BE2C (cell line): ENCODE results near the gene RBM6.
"Not testable (repeated sequence)": the region's sequence is repeated elsewhere in the genome, so short reads cannot be mapped to it uniquely, and the experiment has no call there.

ENCODE experiments used
- DNase-seq: peaks from one replicate; pipeline ENCODE4 v3.0.0-alpha.2; 2020
- H3K27me3 ChIP-seq: fragments of 250-450 bp; sonication (Bioruptor Pico); 2 replicates; pipeline ENCODE4 v1.5.1; 2020; ENCODE audit warnings: mild to moderate bottlenecking
- H3K36me3 ChIP-seq: fragments of 250-450 bp; sonication (Bioruptor Pico); 2 replicates; pipeline ENCODE4 v1.5.1; 2020; ENCODE audit warnings: mild to moderate bottlenecking
- H3K4me1 ChIP-seq: fragments of 250-450 bp; sonication (Bioruptor Pico); 2 replicates; pipeline ENCODE4 v1.5.1; 2020
- H3K4me3 ChIP-seq: 2 replicates; pipeline ENCODE4 v1.5.1; 2011; ENCODE audit warnings: low read depth, low read length
- H3K9me3 ChIP-seq: fragments of 250-450 bp; sonication (Bioruptor Pico); 2 replicates; pipeline ENCODE4 v1.5.1; 2020
- CTCF ChIP-seq: IDR thresholded peaks from 2 replicates; pipeline ENCODE4 v1.5.1; 2012; ENCODE audit warnings: mild to moderate bottlenecking, low read depth, low read length

The RBM6 gene

GRCh38 chr3:50047426-50047825 lies 107.5 kb downstream of the RBM6 start:
- TF ChIP-seq CTCF, result no peak
- Histone ChIP-seq H3K4me3 (no peak overlapping the region), H3K27me3 (no peaks in the 10 kb centered on the region), H3K9me3 (no peaks in the 10 kb centered on the region), H3K4me1 (no peaks in the 10 kb centered on the region), H3K36me3 (peaks cover 5% of the 10 kb centered on the region)
- DNase-seq, result no peak

- no peak for DNase-seq
- peaks cover 8% of the 10 kb centered on the region for H3K36me3 ChIP-seq
These were observed 110.4 kb downstream of the RBM6 start for GRCh38 chr3:50050361-50050760.

GRCh38 chr3:50057756-50058155 lies 117.8 kb downstream of the RBM6 start:
- DNase-seq, result no peak
- H3K27me3 ChIP-seq, result no peaks in the 10 kb centered on the region
- H3K36me3 ChIP-seq, result peaks cover 11% of the 10 kb centered on the region
- H3K4me3 ChIP-seq, result no peak overlapping the region
- no peaks in the 10 kb centered on the region for H3K4me1 ChIP-seq
- no peak for TF ChIP-seq CTCF
- no peaks in the 10 kb centered on the region for H3K9me3 ChIP-seq

More at GRCh38 chr3:50050361-50050760, 110.4 kb downstream of the RBM6 start:
- no peak for TF ChIP-seq CTCF
- Histone ChIP-seq H3K9me3 (no peaks in the 10 kb centered on the region), H3K27me3 (no peaks in the 10 kb centered on the region), H3K4me3 (no peak overlapping the region), H3K4me1 (no peaks in the 10 kb centered on the region)

GRCh38 chr3:50068134-50068533 lies 128.2 kb downstream of the RBM6 start:
- Histone ChIP-seq H3K27me3 (no peaks in the 10 kb centered on the region), H3K9me3 (no peaks in the 10 kb centered on the region), H3K36me3 (peaks cover 27% of the 10 kb centered on the region), H3K4me3 (no peak overlapping the region), H3K4me1 (no peaks in the 10 kb centered on the region)
- DNase-seq, result no peak
- no peak for TF ChIP-seq CTCF

- no peak for DNase-seq
- H3K4me3 ChIP-seq, result no peak overlapping the region
- H3K27me3 ChIP-seq, result no peaks in the 10 kb centered on the region
- TF ChIP-seq CTCF, result no peak
- no peaks in the 10 kb centered on the region for H3K4me1 ChIP-seq
- H3K9me3 ChIP-seq, result no peaks in the 10 kb centered on the region
- H3K36me3 ChIP-seq, result 0 out of 2 replicates have a peak, but pooled peaks cover 4% of the 10 kb centered on the region
These were observed 138.1 kb downstream of the RBM6 start for GRCh38 chr3:50078091-50078490.

- TF ChIP-seq CTCF, result no peak
- no peaks in the 10 kb centered on the region for H3K9me3 ChIP-seq
- H3K27me3 ChIP-seq, result no peaks in the 10 kb centered on the region
- H3K4me1 ChIP-seq, result no peaks in the 10 kb centered on the region
- H3K36me3 ChIP-seq, result 0 out of 2 replicates have a peak, but pooled peaks cover 4% of the 10 kb centered on the region
- no peak overlapping the region for H3K4me3 ChIP-seq
- no peak for DNase-seq
These were observed 138.7 kb downstream of the RBM6 start for GRCh38 chr3:50078622-50079021.

GRCh38 chr3:50084951-50085350 lies 145.0 kb downstream of the RBM6 start:
- H3K4me3 ChIP-seq, H3K36me3 ChIP-seq, DNase-seq, H3K4me1 ChIP-seq, H3K9me3 ChIP-seq, H3K27me3 ChIP-seq: not testable (repeated sequence)
